ENCODE data around the gene STAB2.
A peak's percentile ranks its signal among the peaks of the same experiment; 100 is the strongest.

STAB2 gene

DNA sequence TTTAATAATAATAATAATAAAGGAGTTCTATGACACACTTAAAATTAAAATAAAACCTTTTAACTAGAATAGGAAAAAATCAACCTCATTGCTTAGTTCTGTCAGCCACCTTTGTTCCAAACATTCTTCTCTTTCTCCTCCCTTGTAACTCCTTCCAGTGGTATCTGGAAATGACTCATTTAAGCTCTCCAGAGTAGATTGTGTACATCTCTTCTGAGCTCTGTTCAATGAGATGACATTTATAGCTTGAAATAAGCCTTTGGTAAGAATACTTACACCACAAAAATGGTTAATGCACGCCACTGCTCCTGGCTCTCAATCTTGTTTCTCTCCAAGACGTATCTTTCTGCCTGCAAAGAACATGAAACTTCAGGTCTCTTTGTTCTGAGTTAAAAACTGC, 70.3 kb downstream of the STAB2 start:
- H3K4me1 Mint-ChIP-seq = peaks cover 10% of the 10 kb centered on the region
- TF ChIP-seq, protein P1, sequence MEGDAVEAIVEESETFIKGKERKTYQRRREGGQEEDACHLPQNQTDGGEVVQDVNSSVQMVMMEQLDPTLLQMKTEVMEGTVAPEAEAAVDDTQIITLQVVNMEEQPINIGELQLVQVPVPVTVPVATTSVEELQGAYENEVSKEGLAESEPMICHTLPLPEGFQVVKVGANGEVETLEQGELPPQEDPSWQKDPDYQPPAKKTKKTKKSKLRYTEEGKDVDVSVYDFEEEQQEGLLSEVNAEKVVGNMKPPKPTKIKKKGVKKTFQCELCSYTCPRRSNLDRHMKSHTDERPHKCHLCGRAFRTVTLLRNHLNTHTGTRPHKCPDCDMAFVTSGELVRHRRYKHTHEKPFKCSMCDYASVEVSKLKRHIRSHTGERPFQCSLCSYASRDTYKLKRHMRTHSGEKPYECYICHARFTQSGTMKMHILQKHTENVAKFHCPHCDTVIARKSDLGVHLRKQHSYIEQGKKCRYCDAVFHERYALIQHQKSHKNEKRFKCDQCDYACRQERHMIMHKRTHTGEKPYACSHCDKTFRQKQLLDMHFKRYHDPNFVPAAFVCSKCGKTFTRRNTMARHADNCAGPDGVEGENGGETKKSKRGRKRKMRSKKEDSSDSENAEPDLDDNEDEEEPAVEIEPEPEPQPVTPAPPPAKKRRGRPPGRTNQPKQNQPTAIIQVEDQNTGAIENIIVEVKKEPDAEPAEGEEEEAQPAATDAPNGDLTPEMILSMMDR (IDR thresholded peaks at IDR 0.05) = no peak
- DNase-seq = no peak
- no peak overlapping the region for H3K27ac Mint-ChIP-seq
- no peaks in the 10 kb centered on the region for H3K36me3 Mint-ChIP-seq (ENCODE audit: low read depth)
- no peak overlapping the region for H3K4me3 Mint-ChIP-seq
- H3K27me3 Mint-ChIP-seq (ENCODE audit: low read depth, poor library complexity) = peaks cover 8% of the 10 kb centered on the region
- no peaks in the 10 kb centered on the region for H3K9me3 Mint-ChIP-seq

DNA sequence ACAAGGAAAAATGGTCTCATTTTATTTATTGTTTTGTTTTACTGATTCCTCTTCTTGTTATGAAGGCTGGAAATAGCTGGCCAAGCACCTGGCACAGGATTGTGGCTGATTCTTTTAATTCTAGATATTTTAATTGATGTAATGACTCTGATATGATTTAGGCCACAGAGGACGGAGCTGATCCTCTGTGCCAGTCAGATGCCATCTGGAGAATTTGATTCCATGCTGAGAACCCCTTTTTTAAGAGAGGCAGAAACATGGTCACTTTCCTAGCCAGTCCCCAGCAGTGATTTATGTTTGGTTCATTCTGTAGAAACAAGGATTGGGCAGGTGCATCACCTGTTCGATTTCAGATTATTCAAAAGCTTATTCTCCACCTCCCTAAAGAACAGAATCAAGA, 77.6 kb downstream of the STAB2 start:
- peaks cover 15% of the 10 kb centered on the region for H3K27me3 Mint-ChIP-seq (ENCODE audit: low read depth, poor library complexity)
- no peaks in the 10 kb centered on the region for H3K9me3 Mint-ChIP-seq

DNA sequence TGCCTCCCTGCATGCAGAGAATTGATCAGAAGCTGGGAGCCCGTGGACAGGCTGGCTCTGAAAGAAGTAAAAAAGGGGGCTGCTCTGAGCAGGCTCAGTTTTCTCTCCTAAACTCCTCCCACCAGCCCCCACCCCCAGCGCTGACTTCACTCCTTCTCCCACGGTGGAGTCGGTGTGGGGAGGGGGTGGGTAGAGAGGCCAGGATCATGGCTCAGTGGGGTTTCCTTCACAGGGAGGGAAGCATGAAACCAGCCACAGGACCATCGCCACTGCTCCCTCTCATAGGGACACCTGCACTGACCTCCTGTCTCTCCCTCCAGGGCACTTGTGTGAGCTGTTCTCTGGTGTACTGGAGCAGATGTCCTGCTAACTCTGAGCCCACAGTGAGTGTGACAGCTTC, 78.9 kb downstream of the STAB2 start:
- no peaks in the 10 kb centered on the region for H3K36me3 Mint-ChIP-seq (ENCODE audit: low read depth)
- H3K27ac Mint-ChIP-seq = no peak overlapping the region
- peak; percentile 13 for DNase-seq
- H3K27me3 Mint-ChIP-seq (ENCODE audit: low read depth, poor library complexity) = peaks cover 15% of the 10 kb centered on the region
- H3K4me1 Mint-ChIP-seq = peaks cover 10% of the 10 kb centered on the region
- no peaks in the 10 kb centered on the region for H3K9me3 Mint-ChIP-seq
- TF ChIP-seq, protein P1 (IDR thresholded peaks at IDR 0.05) = no peak
- H3K4me3 Mint-ChIP-seq = no peak overlapping the region

More for the DNA sequence above, 77.6 kb downstream of the STAB2 start:
- Mint-ChIP-seq H3K4me1 (peaks cover 10% of the 10 kb centered on the region), H3K4me3 (no peak overlapping the region), H3K27ac (no peak overlapping the region), H3K36me3 (ENCODE audit: low read depth) (no peaks in the 10 kb centered on the region)
- DNase-seq = no peak
- TF ChIP-seq, protein P1 (IDR thresholded peaks at IDR 0.05) = no peak

DNA sequence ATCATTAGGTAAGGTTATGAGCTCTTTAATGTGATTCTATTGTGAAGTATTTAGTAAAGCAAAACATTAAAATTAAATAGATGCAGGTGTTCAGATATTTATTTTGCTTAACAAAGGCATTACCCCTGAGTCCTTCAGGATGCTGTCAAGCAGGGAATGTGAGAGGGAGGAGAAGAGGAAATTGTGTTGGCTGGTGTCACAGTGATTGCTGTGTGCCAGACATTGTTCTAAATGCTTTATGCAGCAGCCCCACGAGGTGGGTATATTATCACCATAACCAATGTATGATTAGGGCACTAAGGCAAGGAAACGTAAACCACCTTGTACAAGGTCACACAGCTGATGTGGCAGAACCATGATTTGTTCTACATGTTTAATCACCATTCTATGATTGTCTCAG, 80.1 kb downstream of the STAB2 start:
- Mint-ChIP-seq H3K36me3 (ENCODE audit: low read depth) (no peaks in the 10 kb centered on the region), H3K27me3 (ENCODE audit: low read depth, poor library complexity) (peaks cover 12% of the 10 kb centered on the region), H3K9me3 (no peaks in the 10 kb centered on the region), H3K4me3 (no peak overlapping the region), H3K4me1 (peaks cover 10% of the 10 kb centered on the region), H3K27ac (no peak overlapping the region)
- TF ChIP-seq, protein P1 (IDR thresholded peaks at IDR 0.05) = no peak
- DNase-seq = no peak

DNA sequence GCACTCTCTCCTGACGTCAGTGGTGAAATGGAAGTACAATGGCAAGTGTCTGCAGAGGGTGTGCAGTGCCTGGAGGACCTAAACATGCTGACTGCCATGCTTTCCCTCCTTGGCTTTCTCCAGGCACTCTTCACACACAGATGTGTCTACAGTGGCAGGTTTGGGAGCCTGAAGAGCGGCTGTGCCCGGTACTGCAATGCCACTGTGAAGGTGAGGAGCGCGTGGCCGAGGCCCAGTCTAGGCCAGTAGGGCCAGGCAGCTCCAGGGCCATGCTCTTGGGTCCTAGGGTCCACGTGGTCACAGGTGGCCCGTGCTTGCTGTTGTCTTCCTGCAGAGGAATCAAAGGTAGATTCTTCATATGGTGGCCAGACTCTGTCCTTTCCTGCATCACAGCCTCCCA, 81.4 kb downstream of the STAB2 start:
- Mint-ChIP-seq H3K4me1 (peaks cover 10% of the 10 kb centered on the region), H3K36me3 (ENCODE audit: low read depth) (no peaks in the 10 kb centered on the region), H3K4me3 (no peak overlapping the region), H3K9me3 (no peaks in the 10 kb centered on the region), H3K27ac (no peak overlapping the region), H3K27me3 (ENCODE audit: low read depth, poor library complexity) (peaks cover 11% of the 10 kb centered on the region)
- TF ChIP-seq, protein P1 (IDR thresholded peaks at IDR 0.05) = no peak
- DNase-seq = no peak

DNA sequence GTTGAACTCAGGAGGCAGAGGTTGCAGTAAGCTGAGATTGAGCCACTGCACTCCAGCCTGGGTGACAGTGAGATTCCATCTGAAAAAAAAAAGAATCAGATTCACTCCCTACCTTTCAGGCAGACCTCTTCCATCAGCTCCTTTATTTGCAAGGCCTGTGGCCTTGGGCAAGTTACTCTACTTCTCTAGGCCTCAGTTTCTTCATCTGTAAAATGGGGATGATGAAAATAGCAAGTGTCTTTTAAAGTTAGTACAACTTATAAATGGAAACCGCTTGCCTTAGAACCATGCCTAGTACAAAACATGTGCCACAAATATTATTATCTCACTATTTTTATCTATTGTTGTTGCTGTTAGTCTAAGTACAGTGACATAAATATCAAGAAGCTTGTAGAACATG, 84.3 kb downstream of the STAB2 start:
- H3K27ac Mint-ChIP-seq = no peak overlapping the region
- H3K4me1 Mint-ChIP-seq = peaks cover 9% of the 10 kb centered on the region
- H3K27me3 Mint-ChIP-seq (ENCODE audit: low read depth, poor library complexity) = peaks cover 3% of the 10 kb centered on the region
- DNase-seq = no peak
- TF ChIP-seq, protein P1 (IDR thresholded peaks at IDR 0.05) = no peak
- H3K36me3 Mint-ChIP-seq (ENCODE audit: low read depth) = no peaks in the 10 kb centered on the region
- H3K9me3 Mint-ChIP-seq = no peaks in the 10 kb centered on the region
- H3K4me3 Mint-ChIP-seq = no peak overlapping the region
